ENCODE measurements around the gene THSD7A. TPM values are rescaled to one million over a fixed set of nuclear protein-coding genes. Genes with fewer than 3 reads are reported as not detected.

THSD7A gene
- total and polyA plus RNA-seq, 9 of the 15 experiments (the other 6 are each of a cell fraction or from before 2014, with no cell fraction given) = 0.01 to 0.02 TPM; not detected in 7

DNA sequence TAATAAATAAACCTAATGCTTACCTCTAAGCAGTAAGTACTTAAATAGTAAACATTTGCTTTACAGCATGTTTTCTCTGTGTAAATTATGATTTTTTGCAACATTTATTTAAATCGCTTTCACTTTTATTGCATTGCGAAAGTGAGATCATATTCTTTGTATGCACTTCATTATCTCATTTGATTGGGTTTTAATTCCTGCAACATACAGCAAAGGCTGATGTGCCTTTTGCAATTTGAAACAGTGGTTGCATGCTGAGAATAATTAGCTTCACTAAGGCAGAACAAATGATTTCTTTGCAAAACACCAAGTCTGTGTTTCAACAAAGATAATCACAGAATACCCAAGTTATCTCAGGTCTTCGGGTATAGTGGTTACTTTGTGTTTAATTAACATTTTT lies 16.3 kb upstream of the THSD7A start:
- 5% methylated on average over 3 of the region's 3 CpGs for WGBS (ENCODE audit: insufficient coverage, low coverage, missing lambda C conversion rate)
- Histone ChIP-seq H3K79me2 (ENCODE audit: control insufficient read depth, insufficient read depth, low read length) (no peaks in the 10 kb centered on the region), H2AFZ (ENCODE audit: low read depth, low read length) (no peak overlapping the region), H3K9me1 (ENCODE audit: control insufficient read depth, insufficient read depth, low read length) (no peaks in the 10 kb centered on the region), H3K27me3 (ENCODE audit: control insufficient read depth in 2 of 2, insufficient read depth in 2 of 2, low read length in 2 of 2) (no peaks in the 10 kb centered on the region), H3K9ac (ENCODE audit: insufficient read depth in 1 of 2, low read depth in 2 of 2, low read length in 2 of 2) (no peak overlapping the region), H4K20me1 (replicated peaks; ENCODE audit: control insufficient read depth, insufficient read depth, low read length) (no peaks in the 10 kb centered on the region), H3K4me1 (replicated peaks in 1 of 2; ENCODE audit: control insufficient read depth in 2 of 2, insufficient read depth in 2 of 2, low read length in 2 of 2) (no peaks in the 10 kb centered on the region), H3K36me3 (ENCODE audit: control insufficient read depth, insufficient read depth, low read length) (no peaks in the 10 kb centered on the region), H3K9me3 (replicated peaks; ENCODE audit: control insufficient read depth, insufficient read depth, low read depth, low read length) (no peaks in the 10 kb centered on the region; the same call in 1 of the 2 replicates), H3K27ac (ENCODE audit: extremely low read depth, low read depth, low read length) (no peak overlapping the region), H3K4me2 (ENCODE audit: insufficient read depth, low read length) (no peak overlapping the region), H3K4me3 (no peak overlapping the region)
- BruUV-seq (replicated peaks) = no TSS peak
- intact Hi-C loops (cut with micrococcal nuclease) (no loop called here), in situ Hi-C loops (cut with MboI) (no loop called here)
- ATAC-seq (no peak), FAIRE-seq (no peak), DNase-seq (ENCODE audit: extremely low read depth in 1 of 4, low spot score in 3 of 4) (no peak)
- ChIA-PET CTCF (ENCODE audit: low intra/inter-chr PET ratio) (interaction anchor here (0.7 kb wide), 1 partner anchor 305 kb away, joined by 3 read pairs; no protein-coding TSS in a partner anchor), POLR2A (no interaction called here)
- TF ChIP-seq TFAM (CRISPR knock-in tag; conservative IDR thresholded peaks at IDR 0.05) = no peak
- TF ChIP-seq COPS2 (conservative IDR thresholded peaks at IDR 0.05) = no peak
- no peak for TF ChIP-seq CHD2 (IDR thresholded peaks at IDR 0.05; ENCODE audit: low read depth, low read length)
- no peak for TF ChIP-seq ZKSCAN8 (CRISPR knock-in tag; IDR thresholded peaks at IDR 0.05)
- TF ChIP-seq KHSRP (IDR thresholded peaks at IDR 0.05) = no peak
- TF ChIP-seq ZNF311 (CRISPR knock-in tag; IDR thresholded peaks at IDR 0.05) = no peak

DNA sequence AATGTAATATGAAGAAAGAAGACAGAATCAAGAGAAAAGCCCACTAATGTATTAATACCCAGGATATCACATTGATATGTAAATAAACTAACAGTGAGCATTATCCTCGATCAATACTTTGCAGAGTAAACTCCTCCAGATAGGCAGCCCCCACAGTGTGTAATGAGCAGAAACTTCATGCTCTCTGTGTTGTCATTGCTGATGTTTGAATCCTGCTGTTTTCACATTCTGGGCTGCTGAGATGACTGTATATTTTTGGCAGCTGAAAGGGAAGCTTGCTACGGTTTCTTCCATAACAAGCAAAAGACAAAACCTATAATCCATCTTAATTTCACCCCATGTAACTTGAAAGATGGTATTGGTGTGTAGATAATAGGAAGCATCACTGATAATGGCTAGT lies 15.3 kb upstream of the THSD7A start:
- Histone ChIP-seq H3K36me3 (ENCODE audit: control insufficient read depth, insufficient read depth, low read length) (no peaks in the 10 kb centered on the region), H3K9me3 (replicated peaks; ENCODE audit: control insufficient read depth, insufficient read depth, low read depth, low read length) (no peaks in the 10 kb centered on the region; the same call in 1 of the 2 replicates), H3K9me1 (ENCODE audit: control insufficient read depth, insufficient read depth, low read length) (no peaks in the 10 kb centered on the region), H3K9ac (ENCODE audit: insufficient read depth in 1 of 2, low read depth in 2 of 2, low read length in 2 of 2) (no peak overlapping the region), H3K4me3 (no peak overlapping the region), H4K20me1 (replicated peaks; ENCODE audit: control insufficient read depth, insufficient read depth, low read length) (no peaks in the 10 kb centered on the region), H3K27me3 (ENCODE audit: control insufficient read depth in 2 of 2, insufficient read depth in 2 of 2, low read length in 2 of 2) (no peaks in the 10 kb centered on the region), H3K79me2 (ENCODE audit: control insufficient read depth, insufficient read depth, low read length) (no peaks in the 10 kb centered on the region), H3K4me1 (replicated peaks in 1 of 2; ENCODE audit: control insufficient read depth in 2 of 2, insufficient read depth in 2 of 2, low read length in 2 of 2) (no peaks in the 10 kb centered on the region), H3K27ac (ENCODE audit: extremely low read depth, low read depth, low read length) (no peak overlapping the region), H2AFZ (ENCODE audit: low read depth, low read length) (no peak overlapping the region), H3K4me2 (ENCODE audit: insufficient read depth, low read length) (no peak overlapping the region)
- ATAC-seq (no peak), FAIRE-seq (no peak), DNase-seq (ENCODE audit: extremely low read depth in 1 of 4, low spot score in 3 of 4) (no peak)
- BruUV-seq (replicated peaks) = no TSS peak
- intact Hi-C loops (cut with micrococcal nuclease) (no loop called here), in situ Hi-C loops (cut with MboI) (no loop called here)
- TF ChIP-seq CCNT2 (IDR thresholded peaks at IDR 0.05; ENCODE audit: borderline replicate concordance, extremely low read depth, insufficient read length, low read depth, low read length) = no peak
- TF ChIP-seq CBX2 (IDR thresholded peaks at IDR 0.05; ENCODE audit: insufficient read depth, low read length, poor library complexity, severe bottlenecking) = no peak
- POLR2A ChIA-PET = no interaction called here
- WGBS (ENCODE audit: insufficient coverage, low coverage, missing lambda C conversion rate) = 0% methylated on average over 2 of the region's 2 CpGs
- CTCF ChIA-PET (ENCODE audit: low intra/inter-chr PET ratio) = no interaction called here
